GM12865 (cell line): ENCODE results near the gene ELN.
"Not testable (repeated sequence)": the region's sequence is repeated elsewhere in the genome, so short reads cannot be mapped to it uniquely, and the experiment has no call there.

ENCODE experiments used
- DNase-seq: peaks from one replicate; pipeline ENCODE4 v3.0.0; 2010; ENCODE audit warnings: low read depth
- H3K4me3 ChIP-seq: 2 replicates; pipeline ENCODE4 v1.5.1; 2011; ENCODE audit warnings: mild to moderate bottlenecking, low read depth, low read length, control low read depth
- TF ChIP-seq, protein P1 (sequence below): IDR thresholded peaks from 2 replicates; pipeline ENCODE4 v1.5.1; 2011; ENCODE audit warnings: low read length, control low read depth, low read depth, inconsistent platforms; ENCODE audit not compliant: insufficient read depth; ENCODE audit errors: missing control alignments

ELN gene

DNA sequence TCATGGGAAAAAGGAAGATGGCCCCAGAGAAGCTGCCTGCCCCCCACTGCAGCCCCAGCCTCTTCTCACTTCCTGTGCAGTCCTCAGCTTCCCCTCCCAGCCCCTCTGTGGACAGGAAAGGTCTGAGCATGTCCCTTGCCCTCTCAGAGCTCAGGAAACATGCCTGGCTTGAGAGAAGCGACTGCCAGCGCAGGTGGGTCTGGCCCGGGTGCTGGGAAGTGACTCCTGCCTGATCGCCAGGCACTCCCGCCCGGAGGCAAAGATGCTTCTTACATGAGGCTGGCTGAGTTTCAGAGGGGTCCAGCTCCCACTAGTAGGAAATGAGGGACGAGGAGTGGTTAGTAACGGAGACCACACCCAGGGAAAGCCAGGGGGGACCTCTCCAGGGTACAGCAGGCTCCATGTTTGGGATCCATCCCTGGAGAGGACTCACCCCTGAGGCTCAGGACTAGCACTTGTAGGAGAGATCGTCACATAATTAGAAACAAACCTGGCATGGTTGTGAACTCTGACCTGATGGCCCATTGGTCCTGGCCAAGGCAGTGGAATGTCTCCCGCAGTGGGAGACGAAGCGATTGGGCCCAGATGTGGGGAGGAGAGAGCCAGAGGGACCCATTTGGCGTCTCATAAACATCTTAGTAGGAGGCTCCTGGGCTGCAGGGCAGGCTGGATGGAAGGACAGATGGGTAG lies 12.3 kb downstream of the ELN start:
- no peak for DNase-seq
- H3K4me3 ChIP-seq: no peak overlapping the region
- TF ChIP-seq, protein P1, sequence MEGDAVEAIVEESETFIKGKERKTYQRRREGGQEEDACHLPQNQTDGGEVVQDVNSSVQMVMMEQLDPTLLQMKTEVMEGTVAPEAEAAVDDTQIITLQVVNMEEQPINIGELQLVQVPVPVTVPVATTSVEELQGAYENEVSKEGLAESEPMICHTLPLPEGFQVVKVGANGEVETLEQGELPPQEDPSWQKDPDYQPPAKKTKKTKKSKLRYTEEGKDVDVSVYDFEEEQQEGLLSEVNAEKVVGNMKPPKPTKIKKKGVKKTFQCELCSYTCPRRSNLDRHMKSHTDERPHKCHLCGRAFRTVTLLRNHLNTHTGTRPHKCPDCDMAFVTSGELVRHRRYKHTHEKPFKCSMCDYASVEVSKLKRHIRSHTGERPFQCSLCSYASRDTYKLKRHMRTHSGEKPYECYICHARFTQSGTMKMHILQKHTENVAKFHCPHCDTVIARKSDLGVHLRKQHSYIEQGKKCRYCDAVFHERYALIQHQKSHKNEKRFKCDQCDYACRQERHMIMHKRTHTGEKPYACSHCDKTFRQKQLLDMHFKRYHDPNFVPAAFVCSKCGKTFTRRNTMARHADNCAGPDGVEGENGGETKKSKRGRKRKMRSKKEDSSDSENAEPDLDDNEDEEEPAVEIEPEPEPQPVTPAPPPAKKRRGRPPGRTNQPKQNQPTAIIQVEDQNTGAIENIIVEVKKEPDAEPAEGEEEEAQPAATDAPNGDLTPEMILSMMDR: no peak

DNA sequence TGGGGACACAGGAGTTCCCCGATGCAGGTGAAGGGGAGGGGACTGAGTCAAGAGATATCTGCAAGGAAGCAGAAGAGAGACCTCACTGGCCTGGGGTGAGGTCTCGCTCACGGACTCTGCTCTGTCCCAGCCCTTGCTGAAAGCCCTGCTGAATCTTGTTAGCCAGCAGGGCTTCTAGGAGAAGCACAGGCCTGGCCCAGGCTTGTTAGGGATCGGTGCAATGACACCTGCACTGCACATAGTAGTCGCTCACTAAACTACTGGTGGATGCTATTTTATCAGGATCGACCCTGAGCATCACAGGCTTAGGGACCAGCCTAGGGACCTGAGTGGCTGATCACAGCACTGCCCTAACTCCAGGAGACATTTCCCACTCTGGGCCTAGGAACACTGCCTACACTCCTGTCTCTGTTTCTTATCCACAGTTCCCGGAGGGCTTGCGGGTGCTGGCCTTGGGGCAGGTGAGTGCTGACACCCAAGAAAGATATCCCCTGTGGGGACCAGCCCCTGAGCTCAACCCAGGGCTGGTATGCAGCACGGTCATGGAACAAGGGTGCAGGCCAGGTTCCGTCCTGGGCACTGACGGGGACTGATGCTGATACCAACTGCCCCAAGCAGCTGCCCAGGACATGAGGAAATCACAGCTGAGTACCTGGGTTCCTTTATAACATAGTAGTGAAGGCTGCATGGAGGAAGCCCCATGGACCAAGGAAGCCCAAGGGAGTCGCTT lies 13.0 kb downstream of the ELN start:
- TF ChIP-seq, protein P1: no peak
- no peak overlapping the region for H3K4me3 ChIP-seq
- DNase-seq: no peak

DNA sequence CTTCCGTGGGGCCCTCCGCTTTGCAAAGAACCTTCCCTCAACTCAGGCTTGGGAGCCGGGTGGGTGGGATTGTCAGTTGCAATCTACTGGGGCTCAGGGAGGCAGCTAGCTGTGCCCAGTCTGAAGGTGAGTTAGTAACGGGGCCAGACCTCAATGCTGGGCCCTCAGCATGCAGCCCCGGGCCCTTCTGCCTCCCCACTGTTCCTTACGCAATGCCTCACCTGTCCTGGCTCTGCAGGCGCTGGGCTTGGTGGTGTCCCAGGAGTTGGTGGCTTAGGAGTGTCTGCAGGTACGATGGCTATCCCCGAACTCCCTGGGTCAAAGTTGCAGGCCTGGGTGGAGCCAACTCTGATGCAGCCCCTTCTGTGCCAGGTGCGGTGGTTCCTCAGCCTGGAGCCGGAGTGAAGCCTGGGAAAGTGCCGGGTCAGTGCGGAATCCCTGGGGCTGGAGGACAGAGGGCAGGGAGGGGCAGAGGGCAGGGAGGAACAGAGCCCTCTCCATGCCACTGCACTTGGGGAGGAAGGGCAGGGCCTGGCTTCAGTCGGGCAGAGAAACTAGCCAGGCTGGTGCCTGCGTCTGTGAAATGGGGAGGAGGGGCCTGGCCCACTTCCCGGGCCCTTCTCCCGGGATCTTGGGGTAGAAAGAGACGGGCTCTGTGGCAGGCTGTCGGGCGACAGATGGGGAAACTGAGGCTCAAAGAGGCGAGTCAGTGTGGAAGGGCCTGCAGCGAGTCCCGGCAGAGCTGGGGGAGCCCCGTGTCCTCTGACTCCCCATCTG lies 15.0 kb downstream of the ELN start:
- no peak for DNase-seq
- TF ChIP-seq, protein P1: no peak
- H3K4me3 ChIP-seq: no peak overlapping the region

DNA sequence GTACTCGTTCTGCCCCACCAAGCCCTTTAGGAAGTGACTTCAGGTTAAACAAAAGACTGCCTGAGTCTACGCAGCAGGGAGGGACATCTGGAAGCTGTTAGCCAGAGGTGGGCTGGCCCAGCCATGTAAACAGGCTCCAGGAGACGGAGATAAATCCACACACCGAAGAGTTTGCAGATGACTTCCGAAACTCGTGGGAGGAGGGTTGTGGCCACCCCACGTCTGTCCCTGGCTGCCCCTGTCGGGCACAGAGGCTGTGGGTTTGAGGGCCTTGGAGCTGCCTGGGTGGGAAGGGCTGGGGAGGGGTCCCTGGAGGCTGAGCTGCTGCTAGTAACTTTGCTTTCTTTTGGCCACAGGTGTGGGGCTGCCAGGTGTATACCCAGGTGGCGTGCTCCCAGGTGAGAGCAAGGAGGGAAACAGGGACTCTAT lies 15.6 kb downstream of the ELN start:
- TF ChIP-seq, protein P1: no peak
- H3K4me3 ChIP-seq: no peak overlapping the region
- DNase-seq: no peak

DNA sequence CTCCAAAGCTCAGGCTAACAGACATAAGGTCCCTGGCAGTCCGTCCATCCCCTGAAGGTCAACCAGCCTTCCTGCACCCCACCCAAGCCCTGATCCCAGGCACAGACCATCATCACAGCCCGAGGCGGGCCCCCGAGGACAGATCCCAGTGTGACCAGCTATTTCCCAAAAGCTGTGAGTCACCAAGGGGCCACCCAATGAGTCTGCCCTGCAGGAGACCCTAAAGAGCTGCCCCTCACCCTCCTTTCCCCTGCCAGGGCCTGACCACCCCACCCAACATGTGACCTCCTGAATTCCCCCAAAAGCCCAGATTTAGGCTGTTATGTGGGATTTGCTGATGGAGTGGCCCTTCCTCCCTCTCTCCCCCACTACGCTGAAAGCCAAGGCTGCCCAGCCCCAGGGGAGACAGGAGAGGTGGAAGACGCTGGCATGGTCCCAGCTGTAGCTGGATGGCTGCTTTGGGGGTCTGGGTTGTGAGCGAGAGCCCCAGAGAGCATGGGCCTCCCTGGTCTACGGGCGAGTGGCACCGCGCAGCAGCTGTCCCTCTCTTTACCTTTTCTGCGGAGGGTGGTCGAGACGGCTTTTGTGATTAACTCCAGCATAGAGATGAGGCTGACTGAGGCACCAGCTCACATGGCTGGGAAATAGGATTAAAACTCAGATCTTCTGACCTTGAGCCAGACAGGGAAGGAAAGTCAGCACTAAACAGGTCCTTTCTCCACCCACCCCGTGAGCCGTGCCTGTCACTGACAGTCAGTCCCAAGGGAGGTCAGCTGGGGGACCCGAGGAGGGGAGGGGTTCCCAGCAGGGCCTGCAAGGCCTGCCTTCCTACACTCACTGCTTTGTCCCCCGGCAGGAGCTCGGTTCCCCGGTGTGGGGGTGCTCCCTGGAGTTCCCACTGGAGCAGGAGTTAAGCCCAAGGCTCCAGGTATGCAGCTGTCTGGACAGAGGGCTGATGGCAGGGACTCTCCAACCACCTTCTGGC lies 16.7 kb downstream of the ELN start:
- TF ChIP-seq, protein P1: no peak
- no peak for DNase-seq

DNA sequence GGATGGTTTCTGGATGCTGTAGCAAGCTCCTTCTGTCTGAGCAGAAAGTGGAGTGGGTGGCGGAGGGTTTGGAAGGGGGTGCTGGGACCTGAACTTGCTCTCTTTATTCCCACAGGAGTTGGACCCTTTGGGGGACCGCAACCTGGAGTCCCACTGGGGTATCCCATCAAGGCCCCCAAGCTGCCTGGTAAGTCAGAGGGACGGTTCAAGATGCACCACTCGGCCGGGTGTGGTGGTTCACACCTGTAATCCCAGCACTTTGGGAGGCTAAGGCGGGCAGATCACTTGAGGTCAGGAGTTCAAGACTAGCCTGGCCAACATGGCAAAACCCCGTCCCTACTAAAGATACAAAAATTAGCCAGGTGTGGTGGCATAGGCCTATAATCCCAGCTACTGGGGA lies 18.6 kb downstream of the ELN start:
- not testable (repeated sequence) for DNase-seq, H3K4me3 ChIP-seq

More for the DNA sequence above, 16.7 kb downstream of the ELN start:
- H3K4me3 ChIP-seq: no peak overlapping the region
